Tibial artery (tissue), 4 donors: ENCODE measurements around the gene MAP2K4.
A peak's percentile ranks its signal among the peaks of the same experiment; 100 is the strongest.

Experiments used
- DNase-seq, 2 donors: peaks; one replicate each; pipeline ENCODE4 v3.0.0-alpha.2; 2019
- H3K27ac ChIP-seq, 2 donors: fragments of 200-600 bp; sonication (generic) in 1 of 2; 1 replicate in 1 of 2; 2 replicates in 1 of 2; pipeline ENCODE4 v1.5.1; 2018 to 2019; ENCODE audit warnings: mild to moderate bottlenecking in 1 of 2
- H3K27me3 ChIP-seq, 2 donors: fragments of 200-600 bp; sonication (generic) in 1 of 2; one replicate each; pipeline versions ENCODE4 v1.5.1 to v1.6.0; 2016 to 2019
- H3K36me3 ChIP-seq, 3 donors: fragments of 200-600 bp; sonication (generic) in 2 of 3; one replicate each; pipeline ENCODE4 v1.5.1; 2016 to 2019; ENCODE audit warnings: mild to moderate bottlenecking in 2 of 3
- H3K4me1 ChIP-seq, 4 donors: fragments of 200-600 bp; sonication (generic) in 2 of 4; 1 replicate in 3 of 4; 2 replicates in 1 of 4; pipeline ENCODE4 v1.5.1; 2016 to 2019
- H3K4me3 ChIP-seq, 2 donors: fragments of 200-600 bp; sonication (generic) in 1 of 2; 1 replicate in 1 of 2; 2 replicates in 1 of 2; pipeline ENCODE4 v1.5.1; 2018 to 2019; ENCODE audit warnings: mild to moderate bottlenecking in 2 of 2
- H3K9me3 ChIP-seq, 3 donors: fragments of 200-600 bp; sonication (generic) in 1 of 3; one replicate each; pipeline ENCODE4 v1.5.1; 2016 to 2019
- intact Hi-C: fragments of 100-400 bp; cut with DNase I; formaldehyde crosslinking; loops from one replicate; pipeline ENCODE4 v1.15.0; 2023; ENCODE audit warnings: low total_unique reads
- TF ChIP-seq, protein P1 (sequence below), 2 experiments: fragments of 200-600 bp in 1 of 2; fragments of 450-650 bp in 1 of 2; IDR thresholded peaks; one replicate each; pipeline ENCODE4 v1.5.1; 2017 to 2019; ENCODE audit warnings: antibody characterized with exemption in 2 of 2, mild to moderate bottlenecking in 1 of 2, moderate library complexity in 1 of 2

The MAP2K4 gene

DNA sequence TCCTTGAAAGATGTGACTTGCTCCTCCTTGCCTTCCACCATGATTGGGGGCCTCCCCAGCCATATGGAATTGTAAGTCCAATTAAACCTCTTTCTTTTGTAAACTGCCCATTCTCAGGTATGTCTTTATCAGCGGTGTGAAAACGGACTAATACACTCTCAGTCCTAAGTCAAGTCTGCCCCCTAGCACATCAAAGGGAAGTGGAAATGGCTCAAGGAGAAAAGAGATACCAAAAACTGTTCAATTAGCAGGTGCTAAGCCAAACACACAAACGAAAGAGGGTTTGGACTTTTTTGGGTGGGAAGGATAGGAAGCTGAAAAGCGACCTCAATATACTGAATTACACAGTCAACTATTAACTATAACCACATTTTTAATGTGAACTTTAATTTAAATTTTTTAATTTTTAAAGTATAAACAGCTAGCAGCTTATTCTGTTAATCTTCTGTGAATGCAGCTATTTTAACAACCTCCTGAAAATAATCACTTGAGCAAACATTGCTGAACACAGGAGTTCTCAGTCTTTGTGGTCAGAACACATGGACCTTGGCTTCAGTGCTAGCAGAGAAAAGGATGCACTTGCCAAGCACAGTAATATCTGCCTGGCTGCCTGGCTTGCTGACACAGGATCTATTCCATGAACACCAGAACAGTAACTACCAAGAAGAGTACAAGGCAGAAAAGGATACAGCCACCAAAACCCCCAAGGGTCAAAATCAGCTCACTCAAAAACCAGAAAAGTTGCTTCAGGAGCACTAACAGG is 34.3 kb upstream of the MAP2K4 start:
- peaks cover 0 to 4% (median 0%) of the 10 kb centered on the region in 4 donors for H3K4me1 ChIP-seq
- H3K36me3 ChIP-seq = peaks cover 26 to 48% (median 43%) of the 10 kb centered on the region in 3 donors
- no peak overlapping the region for H3K4me3 ChIP-seq
- no peak overlapping the region for H3K27ac ChIP-seq
- H3K27me3 ChIP-seq = no peaks in the 10 kb centered on the region
- no peaks in the 10 kb centered on the region for H3K9me3 ChIP-seq
- intact Hi-C loops = no loop called here
- TF ChIP-seq, protein P1, sequence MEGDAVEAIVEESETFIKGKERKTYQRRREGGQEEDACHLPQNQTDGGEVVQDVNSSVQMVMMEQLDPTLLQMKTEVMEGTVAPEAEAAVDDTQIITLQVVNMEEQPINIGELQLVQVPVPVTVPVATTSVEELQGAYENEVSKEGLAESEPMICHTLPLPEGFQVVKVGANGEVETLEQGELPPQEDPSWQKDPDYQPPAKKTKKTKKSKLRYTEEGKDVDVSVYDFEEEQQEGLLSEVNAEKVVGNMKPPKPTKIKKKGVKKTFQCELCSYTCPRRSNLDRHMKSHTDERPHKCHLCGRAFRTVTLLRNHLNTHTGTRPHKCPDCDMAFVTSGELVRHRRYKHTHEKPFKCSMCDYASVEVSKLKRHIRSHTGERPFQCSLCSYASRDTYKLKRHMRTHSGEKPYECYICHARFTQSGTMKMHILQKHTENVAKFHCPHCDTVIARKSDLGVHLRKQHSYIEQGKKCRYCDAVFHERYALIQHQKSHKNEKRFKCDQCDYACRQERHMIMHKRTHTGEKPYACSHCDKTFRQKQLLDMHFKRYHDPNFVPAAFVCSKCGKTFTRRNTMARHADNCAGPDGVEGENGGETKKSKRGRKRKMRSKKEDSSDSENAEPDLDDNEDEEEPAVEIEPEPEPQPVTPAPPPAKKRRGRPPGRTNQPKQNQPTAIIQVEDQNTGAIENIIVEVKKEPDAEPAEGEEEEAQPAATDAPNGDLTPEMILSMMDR (IDR thresholded peaks at IDR 0.05) = no peak
- DNase-seq = peak; percentile 48 to 68

DNA sequence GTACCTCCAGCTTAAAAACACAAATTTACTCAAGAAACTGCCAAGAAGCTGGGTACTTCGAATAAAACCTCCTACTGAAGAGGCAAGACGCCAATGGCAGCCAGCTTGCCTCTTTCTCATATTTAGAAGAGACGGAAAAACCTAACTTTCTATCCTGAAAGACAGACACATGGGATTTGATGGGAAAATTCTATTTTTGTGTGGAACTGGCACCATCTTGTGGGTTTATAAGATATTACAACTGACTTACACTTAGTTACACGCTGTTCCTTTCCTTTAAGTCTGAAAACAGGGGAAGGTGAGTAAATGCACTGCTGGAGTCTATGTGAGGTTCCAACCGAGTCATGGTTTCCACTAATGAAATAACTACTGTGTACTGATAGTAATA is 33.7 kb upstream of the MAP2K4 start:
- TF ChIP-seq, protein P1 (IDR thresholded peaks at IDR 0.05) = peak; percentile 49 to 65
- Histone ChIP-seq H3K4me3 (no peak overlapping the region), H3K36me3 (peaks cover 25 to 52% (median 49%) of the 10 kb centered on the region in 3 donors), H3K4me1 (peaks cover 0 to 4% (median 0%) of the 10 kb centered on the region in 4 donors), H3K27me3 (no peaks in the 10 kb centered on the region), H3K9me3 (no peaks in the 10 kb centered on the region), H3K27ac (no peak overlapping the region)
- no peak for DNase-seq
- intact Hi-C loops = no loop called here

DNA sequence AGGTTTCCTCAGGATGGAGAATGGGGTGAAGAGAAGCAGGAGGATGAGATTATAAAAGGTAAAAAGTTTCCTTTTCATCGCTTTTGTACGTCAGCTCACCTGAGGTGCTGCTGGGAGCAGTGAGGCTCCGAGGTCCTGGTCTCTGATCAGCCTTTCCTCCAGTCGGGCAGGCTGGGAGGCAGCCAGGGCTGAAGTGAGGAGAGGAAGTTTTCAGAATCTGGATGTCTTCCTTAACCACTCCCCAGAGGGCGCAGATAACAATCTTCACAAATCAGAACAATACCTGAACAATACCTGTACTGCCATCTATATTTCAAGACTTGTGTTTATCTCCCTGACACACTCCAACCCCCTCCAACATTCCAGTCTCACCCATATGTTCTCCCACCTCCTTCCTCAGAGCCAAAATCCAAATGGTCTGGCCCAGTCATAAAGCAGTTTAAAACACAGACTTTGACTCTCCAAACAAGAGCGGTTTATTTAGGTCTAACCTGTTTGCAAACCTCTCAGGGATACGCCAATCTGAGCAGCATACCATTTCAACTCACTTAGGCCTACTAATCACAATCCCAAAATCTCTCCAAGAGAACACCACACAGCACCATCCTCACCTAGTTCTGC is 30.2 kb upstream of the MAP2K4 start:
- no peaks in the 10 kb centered on the region for H3K27me3 ChIP-seq
- H3K4me1 ChIP-seq = peaks cover 0 to 4% (median 0%) of the 10 kb centered on the region in 4 donors
- H3K27ac ChIP-seq = no peak overlapping the region
- TF ChIP-seq, protein P1 (IDR thresholded peaks at IDR 0.05) = no peak
- DNase-seq = no peak
- intact Hi-C loops = no loop called here
- H3K9me3 ChIP-seq = no peaks in the 10 kb centered on the region
- no peak overlapping the region for H3K4me3 ChIP-seq
- peaks cover 6 to 45% (median 37%) of the 10 kb centered on the region in 3 donors for H3K36me3 ChIP-seq

DNA sequence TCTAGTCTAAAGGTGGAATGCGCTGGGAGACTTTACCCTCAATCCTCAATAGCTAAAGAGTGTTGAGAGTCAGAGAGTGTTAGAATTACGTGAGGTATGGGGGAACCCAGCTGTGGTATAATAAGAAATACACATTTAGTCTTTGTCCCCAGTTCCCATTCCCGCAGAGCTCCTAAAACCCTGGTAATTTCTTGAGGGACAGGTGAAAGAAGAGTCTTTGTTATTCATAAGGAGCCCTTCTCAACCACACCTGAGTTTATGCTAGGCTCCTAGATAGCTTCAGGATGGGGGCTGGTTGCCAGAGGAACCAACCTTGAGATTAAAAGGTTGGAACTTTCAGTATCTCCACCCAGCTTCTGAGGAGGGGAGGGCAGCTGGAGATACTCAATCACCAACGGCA is 29.2 kb upstream of the MAP2K4 start:
- intact Hi-C loops = no loop called here
- Histone ChIP-seq H3K4me1 (peaks cover 0 to 9% (median 4%) of the 10 kb centered on the region in 4 donors), H3K4me3 (no peak overlapping the region), H3K27ac (no peak overlapping the region), H3K27me3 (no peaks in the 10 kb centered on the region), H3K9me3 (no peaks in the 10 kb centered on the region), H3K36me3 (peaks cover 6 to 45% (median 32%) of the 10 kb centered on the region in 3 donors)
- no peak for DNase-seq
- TF ChIP-seq, protein P1 (IDR thresholded peaks at IDR 0.05) = no peak

DNA sequence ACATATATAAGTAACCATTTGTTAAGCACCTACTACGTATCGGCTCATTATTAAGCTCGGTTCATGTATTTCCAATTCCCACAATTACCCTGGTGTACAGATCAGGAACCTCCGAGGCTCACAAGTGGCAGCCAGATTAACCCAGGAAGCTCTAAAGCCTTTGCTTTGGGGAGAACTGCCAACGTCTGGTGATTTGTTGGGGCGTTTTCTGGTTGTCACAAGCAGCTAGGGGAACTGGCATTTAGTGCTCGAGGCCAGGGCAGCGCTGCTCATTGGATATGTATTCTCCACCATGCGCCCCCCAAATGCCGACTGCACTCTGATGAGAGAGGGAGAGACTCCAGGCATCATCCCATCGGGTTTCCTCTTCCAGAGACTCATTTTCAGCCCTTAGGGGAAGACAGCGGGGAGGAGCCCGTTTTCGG is 23.9 kb upstream of the MAP2K4 start:
- Histone ChIP-seq H3K4me1 (peaks cover 0 to 9% (median 4%) of the 10 kb centered on the region in 4 donors), H3K36me3 (peaks cover 0 to 11% (median 11%) of the 10 kb centered on the region in 3 donors), H3K4me3 (peak overlapping the region; percentile 68 to 79), H3K9me3 (no peaks in the 10 kb centered on the region), H3K27me3 (no peaks in the 10 kb centered on the region), H3K27ac (peak overlapping the region; percentile 77 to 88)
- TF ChIP-seq, protein P1 (IDR thresholded peaks at IDR 0.05) = peak; percentile 13 to 17
- DNase-seq = peak in 1 of 2 donors; percentile 71
- intact Hi-C loops = loop anchor here (1.0 to 5.0 kb wide), 2 partner anchors 25 to 671 kb away; partner anchors contain the start of gene MYOCD
